Pancreas (tissue), 10 donors: ENCODE results near the gene GPR35. TPM values are rescaled to one million over a fixed set of nuclear protein-coding genes. Genes with fewer than 3 reads are reported as not detected.
"Not testable (repeated sequence)": the region's sequence is repeated elsewhere in the genome, so short reads cannot be mapped to it uniquely, and the experiment has no call there.

Experiments used
- ATAC-seq, 4 donors: fragments of 200-7000 bp; cut with Tn5 transposase; one replicate each; pipeline versions ENCODE4 v1.8.0 to v1.9.1; 2020; ENCODE audit warnings: mild to moderate bottlenecking in 4 of 4, moderate library complexity in 4 of 4
- DNase-seq, 6 donors: peaks; one replicate each; pipeline ENCODE4 v3.0.0-alpha.2; 2020
- FAIRE-seq: peaks from 2 replicates; lab custom pipeline; 2012; peaks lifted over from hg19 to GRCh38; lab: Jason Lieb, UNC
- H3K27ac ChIP-seq, 4 donors: fragments of 200-600 bp; sonication (generic); 1 replicate in 3 of 4; 2 replicates in 1 of 4; pipeline versions ENCODE4 v1.5.0 to v1.8.0; 2020
- H3K27me3 ChIP-seq, 4 donors: fragments of 200-600 bp; one replicate each; pipeline ENCODE4 v1.8.0; 2021
- H3K36me3 ChIP-seq, 3 donors: fragments of 200-600 bp; sonication (generic) in 1 of 3; one replicate each; pipeline versions ENCODE4 v1.5.0 to v1.8.0; 2020 to 2021
- H3K4me1 ChIP-seq, 3 donors: fragments of 200-600 bp; one replicate each; pipeline ENCODE4 v1.8.0; 2021
- H3K4me3 ChIP-seq, 4 donors: fragments of 200-600 bp; sonication (generic) in 2 of 4; one replicate each; pipeline versions ENCODE4 v1.5.0 to v1.8.0; 2020 to 2021
- H3K9me3 ChIP-seq, 4 donors: fragments of 200-600 bp; one replicate each; pipeline ENCODE4 v1.8.0; 2021
- WGBS, 2 donors: extraction: QIAGEN DNeasy Blood & Tissue Kit; methylation state at CpG; one replicate each; pipeline ENCODE4 v1.1.7; 2013; 5-methylcytosine and 5-hydroxymethylcytosine counted together
- intact Hi-C, 3 donors: fragments of 100-400 bp; cut with DNase I; formaldehyde crosslinking; loops; one replicate each; pipeline versions ENCODE4 v1.11.1 to v1.14.2; 2022
- polyA plus RNA-seq, 2 donors: library from polyadenylated mRNA; stranded (reverse); fragments of 200-250 nt; gene quantifications; one replicate each; pipeline ENCODE4 v1.2.3, GENCODE V29; 2013
- total RNA-seq, 6 donors: library from RNA; stranded (reverse); fragmentation: NEBNext Ultra II Directional in 4 of 6; extraction: Animal tissue kit (Norgen Biotek cat#: 25700) in 4 of 6; gene quantifications; one replicate each; pipeline versions ENCODE4 v1.2.1 to v1.2.4, GENCODE V29; 2021 to 2023
- donor health status: healthy with polysubstance abuse.
- donor health status: DM: no; HTN: no; CAD: no; lungs with moderate emphysema.
- donor health status: DM: no; HTN: no; CAD: no.
- donor health status: control.
- donor health status: control.
- donor health status: Bipolar disorder and iron deficiency.
- donor health status: DM: yes; HTN: yes; CAD: no.
- donor health status: DM: no; HTN: no; CAD: no.
- donor health status: DM: no; HTN: no; CAD: no.
- donor health status: DM: yes; HTN: yes; CAD: no.

The GPR35 gene
- total and polyA plus RNA-seq, 8 donors = 0.35 to 4.6 (median 1.0) TPM

- WGBS, 2 donors = 20 to 29% methylated on average over 2 of the region's 11 CpGs
- ATAC-seq, H3K9me3 ChIP-seq, H3K27me3 ChIP-seq, H3K27ac ChIP-seq, intact Hi-C loops, H3K4me1 ChIP-seq, H3K4me3 ChIP-seq, H3K36me3 ChIP-seq, DNase-seq, FAIRE-seq: not testable (repeated sequence)
These were observed 54.9 kb downstream of the GPR35 start for GRCh38 chr2:240680185-240680584.

Other genes with a start within 250 kb of the GPR35 start
- 10 to 100 TPM; 11.7 to 37.6 (median 16.3) TPM for gene GPC1, start 189.8 kb upstream of the GPR35 start, total RNA-seq
- 10 to 100 TPM; 23.2 to 27.5 TPM for gene GPC1, start 189.8 kb upstream of the GPR35 start, polyA plus RNA-seq
- gene ANKMY1, start 67.5 kb upstream of the GPR35 start, total RNA-seq = 10 to 100 TPM in 4 of 6 donors, 1 to 10 TPM in 2; 6.9 to 11.8 (median 10.3) TPM
- 10 to 100 TPM; 11.3 to 20.1 TPM for gene ANKMY1, start 67.5 kb upstream of the GPR35 start, polyA plus RNA-seq
- gene DUSP28, start 65.1 kb upstream of the GPR35 start, total RNA-seq = 1 to 10 TPM; 1.6 to 3.5 (median 2.4) TPM
- 1 to 10 TPM; 2.6 to 5.0 TPM for gene DUSP28, start 65.1 kb upstream of the GPR35 start, polyA plus RNA-seq
- gene RNPEPL1, start 57.0 kb upstream of the GPR35 start, total RNA-seq = 10 to 100 TPM; 37.1 to 48.5 (median 39.6) TPM
- gene RNPEPL1, start 57.0 kb upstream of the GPR35 start, polyA plus RNA-seq = 100 to 1,000 TPM in 1 of 2 donors, 10 to 100 TPM in 1; 80.3 to 195 TPM
- 10 to 100 TPM in 3 of 6 donors, 1 to 10 TPM in 3; 8.6 to 19.0 (median 10.9) TPM for gene CAPN10, start 38.7 kb upstream of the GPR35 start, total RNA-seq
- gene CAPN10, start 38.7 kb upstream of the GPR35 start, polyA plus RNA-seq = 10 to 100 TPM; 47.0 to 49.3 TPM
- 100 to 1,000 TPM in 4 of 6 donors, 10 to 100 TPM in 2; 54.2 to 240 (median 132) TPM for gene AQP12B, start 57.4 kb downstream of the GPR35 start, total RNA-seq
- 100 to 1,000 TPM; 158 to 217 TPM for gene AQP12B, start 57.4 kb downstream of the GPR35 start, polyA plus RNA-seq
- 100 to 1,000 TPM in 4 of 6 donors, 10 to 100 TPM in 2; 46.6 to 163 (median 104) TPM for gene AQP12A, start 66.4 kb downstream of the GPR35 start, total RNA-seq
- gene AQP12A, start 66.4 kb downstream of the GPR35 start, polyA plus RNA-seq = 100 to 1,000 TPM; 284 to 744 TPM
- gene KIF1A, start 194.7 kb downstream of the GPR35 start, total RNA-seq = 10 to 100 TPM; 46.4 to 76.0 (median 64.6) TPM
- gene KIF1A, start 194.7 kb downstream of the GPR35 start, polyA plus RNA-seq = 10 to 100 TPM; 32.4 to 62.9 TPM
- gene AGXT, start 243.3 kb downstream of the GPR35 start, total RNA-seq = under 1 TPM in 1 of 6 donors, not detected in 5; 0.76 TPM
- under 1 TPM; 0.07 to 0.08 TPM for gene AGXT, start 243.3 kb downstream of the GPR35 start, polyA plus RNA-seq